Measurements from ENCODE around the gene SHPK. TPM values are rescaled to one million over a fixed set of nuclear protein-coding genes. Genes with fewer than 3 reads are reported as not detected.

SHPK gene
- total and polyA plus RNA-seq, 2 of the 4 experiments (the other 2 are of a cell fraction) = 11.1 to 14.3 TPM

DNA sequence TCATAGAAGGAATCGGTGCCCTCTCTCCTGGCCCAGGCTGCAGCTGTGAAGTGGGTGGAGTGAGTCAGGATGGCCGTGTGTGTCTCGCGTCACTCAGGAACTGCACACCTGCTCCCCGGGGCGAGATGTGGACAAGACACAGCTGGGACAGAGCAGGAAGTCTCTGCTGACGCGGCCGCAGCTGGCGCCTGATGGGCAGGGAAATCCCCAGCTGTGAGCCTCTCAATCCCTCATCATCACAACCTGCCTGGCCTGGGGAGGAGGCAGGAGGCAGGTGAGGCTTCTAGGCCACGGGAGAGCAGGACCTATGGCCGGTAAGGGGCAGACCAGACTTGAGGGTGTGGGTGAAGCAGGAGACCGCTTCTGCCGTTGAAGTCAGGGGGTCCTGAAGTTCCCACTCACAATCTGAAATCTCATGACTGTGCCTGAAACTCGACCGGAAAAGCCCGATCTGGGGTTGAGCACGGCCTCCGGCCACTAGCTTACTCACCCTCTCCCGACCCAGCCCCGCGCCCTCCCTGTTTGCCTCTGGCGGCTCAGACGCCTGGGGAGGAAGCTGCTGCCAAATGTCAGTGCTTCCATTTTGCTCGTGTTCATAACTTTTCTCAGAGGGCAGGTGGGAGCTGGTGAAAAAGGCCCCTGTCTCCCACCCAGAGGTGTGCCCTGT is 77.3 kb downstream of the SHPK start:
- 34% methylated on average over 7 of the region's 25 CpGs; no CpG with 5 or more reads in 1 of the 2 experiments for WGBS, 2 experiments (ENCODE audit: extremely low coverage in 2 of 2, insufficient read length in 1 of 2)
- Histone ChIP-seq H3K18ac (ENCODE audit: low read depth, low read length) (no peak overlapping the region), H2BK5ac (ENCODE audit: low read depth, low read length, poor library complexity, severe bottlenecking) (peak overlapping the region; percentile 74), H2BK20ac (ENCODE audit: low read depth, low read length) (peak overlapping the region; percentile 63; the same call in 1 of the 2 replicates), H3K56ac (ENCODE audit: extremely low read depth, insufficient read depth, low read length) (no peak overlapping the region), H4K5ac (ENCODE audit: low read depth, low read length) (peak overlapping the region; percentile 42; the same call in 1 of the 2 replicates), H2BK120ac (ENCODE audit: low read depth, low read length) (peak overlapping the region; percentile 90; the same call in 1 of the 2 replicates), H3K27me3 (ENCODE audit: control insufficient read depth, insufficient read depth, low read length) (peaks cover 2% of the 10 kb centered on the region; the same call in 1 of the 2 replicates), H3K4me3 (ENCODE audit: insufficient read depth, low read depth, low read length) (no peak overlapping the region), H3K9ac (ENCODE audit: low read depth, low read length) (no peak overlapping the region), H3K14ac (replicated peaks; ENCODE audit: low read depth, low read length) (0 out of 2 replicates have a peak overlapping the region, but pooled peaks have one; percentile 53), H3K23ac (ENCODE audit: low read depth, low read length) (no peak overlapping the region; the same call in none of the 2 replicates), H3K9me3 (ENCODE audit: control insufficient read depth, insufficient read depth, low read length) (no peaks in the 10 kb centered on the region), H3K9me1 (ENCODE audit: insufficient read depth, low read length) (peaks cover 5% of the 10 kb centered on the region; the same call in 1 of the 2 replicates), H3K4me2 (ENCODE audit: low read depth, low read length) (peak overlapping the region; percentile 32), H2BK15ac (ENCODE audit: low read depth, low read length) (no peak overlapping the region), H4K20me1 (ENCODE audit: insufficient read depth, low read length) (no peaks in the 10 kb centered on the region), H3K36me3 (ENCODE audit: control insufficient read depth, insufficient read depth, low read length) (no peaks in the 10 kb centered on the region), H3K27ac (ENCODE audit: insufficient read depth, low read length) (no peak overlapping the region; the same call in 1 of the 2 replicates), H4K91ac (ENCODE audit: insufficient read depth, low read depth, low read length) (peak overlapping the region; percentile 63; the same call in 1 of the 2 replicates), H3K4ac (ENCODE audit: low read depth, low read length) (peak overlapping the region; percentile 79), H4K8ac (ENCODE audit: low read depth in 2 of 2, low read length in 2 of 2) (peak overlapping the region in 1 of 2 experiments; percentile 68; a peak in 1 of 4 replicates), H3K4me1 (ENCODE audit: control insufficient read depth, insufficient read depth, low read length) (peaks cover 7% of the 10 kb centered on the region), H2AFZ (replicated peaks; ENCODE audit: low read length, poor library complexity) (peak overlapping the region; percentile 93), H3K79me1 (ENCODE audit: low read depth in 1 of 2, low read length in 2 of 2) (no peaks in the 10 kb centered on the region), H2AK9ac (replicated peaks; ENCODE audit: low read depth, low read length, poor library complexity) (peak overlapping the region; percentile 82), H2AK5ac (ENCODE audit: low read depth, low read length) (no peak overlapping the region)
- in situ Hi-C loops (cut with MboI; ENCODE audit: low sequenced_read_pairs) (no loop called here), dilution Hi-C loops (cut with HindIII; ENCODE audit: low sequenced_read_pairs, unreplicated experiment) (no loop called here), intact Hi-C loops (cut with micrococcal nuclease) (no loop called here)
- CTCF ChIA-PET = no interaction called here
- POLR2A ChIA-PET (ENCODE audit: unreplicated experiment) = no interaction called here
- BruUV-seq (replicated peaks) = no TSS peak
- no peak for TF ChIP-seq SMC3 (IDR thresholded peaks at IDR 0.05; ENCODE audit: low read depth, low read length)
- TF ChIP-seq FOS (IDR thresholded peaks at IDR 0.05; ENCODE audit: low read depth, low read length) = peak; percentile 59; the same call in 1 of the 2 replicates
- TF ChIP-seq RCOR1 (IDR thresholded peaks at IDR 0.05; ENCODE audit: insufficient replicate concordance, low read length) = peak; percentile 97
- TF ChIP-seq BHLHE40 (IDR thresholded peaks at IDR 0.05; ENCODE audit: low read depth, low read length) = peak; percentile 27; the same call in 1 of the 2 replicates
- peak; percentile 92 for DNase-seq
- peak; percentile 78 for ATAC-seq (ENCODE audit: low read depth)

Other genes starting within 250 kb of the SHPK start
- not detected in 2 replicates for gene OR3A2, start 249.9 kb downstream of the SHPK start, total RNA-seq (2012; rRNA removed)
- gene OR3A2, start 249.9 kb downstream of the SHPK start, polyA plus RNA-seq (2012; rRNA removed) = not detected in 2 replicates
- gene OR1E1, start 237.8 kb downstream of the SHPK start, total RNA-seq (2012; rRNA removed) = not detected in 2 replicates
- not detected in 2 replicates for gene OR1E1, start 237.8 kb downstream of the SHPK start, polyA plus RNA-seq (2012; rRNA removed)
- gene OR3A3, start 224.9 kb downstream of the SHPK start, total RNA-seq (2012; rRNA removed) = not detected in 2 replicates
- gene OR3A3, start 224.9 kb downstream of the SHPK start, polyA plus RNA-seq (2012; rRNA removed) = not detected in 2 replicates
- gene OR1E2, start 202.4 kb downstream of the SHPK start, total RNA-seq (2012; rRNA removed) = not detected in 2 replicates
- gene OR1E2, start 202.4 kb downstream of the SHPK start, polyA plus RNA-seq (2012; rRNA removed) = not detected in 2 replicates
- 0.18 and 0.28 TPM in 2 replicates for gene SPATA22, start 164.4 kb downstream of the SHPK start, total RNA-seq (2012; rRNA removed)
- 0.23 and 0.29 TPM in 2 replicates for gene SPATA22, start 164.4 kb downstream of the SHPK start, polyA plus RNA-seq (2012; rRNA removed)
- gene ASPA, start 160.3 kb downstream of the SHPK start, total RNA-seq (2012; rRNA removed) = not detected in 2 replicates
- 0.02 TPM in 1 of 2 replicates, not detected in the other for gene ASPA, start 160.3 kb downstream of the SHPK start, polyA plus RNA-seq (2012; rRNA removed)
- gene TRPV3, start 78.4 kb downstream of the SHPK start, total RNA-seq (2012; rRNA removed) = under 0.01 and 0.18 TPM in 2 replicates
- gene TRPV3, start 78.4 kb downstream of the SHPK start, polyA plus RNA-seq (2012; rRNA removed) = 0.10 and 0.26 TPM in 2 replicates
- gene TRPV1, start 26.8 kb downstream of the SHPK start, total RNA-seq (2012; rRNA removed) = 0.28 and 0.54 TPM in 2 replicates
- 1.5 and 1.9 TPM in 2 replicates for gene TRPV1, start 26.8 kb downstream of the SHPK start, polyA plus RNA-seq (2012; rRNA removed)
- gene CTNS, start 510 bp upstream of the SHPK start, total RNA-seq (2012; rRNA removed) = 4.7 and 6.9 TPM in 2 replicates
- gene CTNS, start 510 bp upstream of the SHPK start, polyA plus RNA-seq (2012; rRNA removed) = 4.7 and 5.3 TPM in 2 replicates
- gene TAX1BP3, start 32.3 kb upstream of the SHPK start, total RNA-seq (2012; rRNA removed) = 146 and 170 TPM in 2 replicates
- 176 and 196 TPM in 2 replicates for gene TAX1BP3, start 32.3 kb upstream of the SHPK start, polyA plus RNA-seq (2012; rRNA removed)
- gene EMC6, start 32.6 kb upstream of the SHPK start, total RNA-seq (2012; rRNA removed) = 10.8 and 10.9 TPM in 2 replicates
- 80.5 and 84.4 TPM in 2 replicates for gene EMC6, start 32.6 kb upstream of the SHPK start, polyA plus RNA-seq (2012; rRNA removed)
- gene P2RX5, start 59.9 kb upstream of the SHPK start, total RNA-seq (2012; rRNA removed) = 1.7 and 1.8 TPM in 2 replicates
- gene P2RX5, start 59.9 kb upstream of the SHPK start, polyA plus RNA-seq (2012; rRNA removed) = 3.5 and 3.7 TPM in 2 replicates
- gene HASPIN, start 87.7 kb upstream of the SHPK start, total RNA-seq (2012; rRNA removed) = 3.9 and 4.3 TPM in 2 replicates
- gene HASPIN, start 87.7 kb upstream of the SHPK start, polyA plus RNA-seq (2012; rRNA removed) = 1.9 and 2.2 TPM in 2 replicates
- gene ITGAE, start 164.9 kb upstream of the SHPK start, total RNA-seq (2012; rRNA removed) = 47.8 and 54.1 TPM in 2 replicates
- 57.8 and 60.8 TPM in 2 replicates for gene ITGAE, start 164.9 kb upstream of the SHPK start, polyA plus RNA-seq (2012; rRNA removed)
- gene NCBP3, start 210.0 kb upstream of the SHPK start, total RNA-seq (2012; rRNA removed) = 10.8 and 15.6 TPM in 2 replicates
- 13.5 and 21.0 TPM in 2 replicates for gene NCBP3, start 210.0 kb upstream of the SHPK start, polyA plus RNA-seq (2012; rRNA removed)